MM.1S (cell line): Measurements from ENCODE around the gene LRRC27.

ENCODE experiments used
- DNase-seq: peaks from one replicate; pipeline ENCODE4 v3.0.0-alpha.2; 2015
- H2AFZ ChIP-seq: fragments of 300-600 bp; sonication (generic); 2 replicates; pipeline ENCODE4 v1.6.0; 2016; ENCODE audit warnings: antibody characterized with exemption, low read length
- H3F3A ChIP-seq: fragments of 300-600 bp; sonication (generic); 2 replicates; pipeline ENCODE4 v1.6.1; 2016; ENCODE audit warnings: mild to moderate bottlenecking, antibody characterized with exemption, low read length, moderate library complexity, mixed read lengths; ENCODE audit not compliant: insufficient read depth
- H3K27ac ChIP-seq: fragments of 300-600 bp; sonication (generic); 2 replicates; pipeline ENCODE4 v1.5.1; 2016; ENCODE audit warnings: mild to moderate bottlenecking, low read length
- H3K27me3 ChIP-seq: fragments of 300-600 bp; sonication (generic); replicated peaks from 2 replicates; pipeline ENCODE4 v1.6.0; 2016; ENCODE audit warnings: low read length; ENCODE audit not compliant: insufficient read depth
- H3K36me3 ChIP-seq: fragments of 300-600 bp; sonication (generic); replicated peaks from 2 replicates; pipeline ENCODE4 v1.6.1; 2016; ENCODE audit warnings: mild to moderate bottlenecking, low read length, mixed read lengths; ENCODE audit not compliant: insufficient read depth
- H3K4me1 ChIP-seq: fragments of 300-600 bp; sonication (generic); 2 replicates; pipeline ENCODE4 v1.6.1; 2016; ENCODE audit warnings: low read length, mixed read lengths
- H3K4me2 ChIP-seq: fragments of 300-600 bp; sonication (generic); 2 replicates; pipeline ENCODE4 v1.6.0; 2016; ENCODE audit warnings: low read depth, low read length
- H3K4me3 ChIP-seq: fragments of 300-600 bp; sonication (generic); 2 replicates; pipeline ENCODE4 v1.5.1; 2016; ENCODE audit warnings: low read length, mixed read lengths
- H3K79me2 ChIP-seq: fragments of 300-600 bp; sonication (generic); 2 replicates; pipeline ENCODE4 v1.6.1; 2016; ENCODE audit warnings: mixed run types, low read length, mixed read lengths
- H3K9ac ChIP-seq: fragments of 300-600 bp; sonication (generic); 2 replicates; pipeline ENCODE4 v1.6.1; 2016; ENCODE audit warnings: low read length, mixed read lengths
- H3K9me2 ChIP-seq: fragments of 300-600 bp; sonication (generic); replicated peaks from 2 replicates; pipeline ENCODE4 v1.6.1; 2016; ENCODE audit warnings: mild to moderate bottlenecking, low read length, mixed read lengths; ENCODE audit not compliant: insufficient read depth
- H3K9me3 ChIP-seq: fragments of 300-600 bp; sonication (generic); replicated peaks from 2 replicates; pipeline ENCODE4 v1.6.1; 2016; ENCODE audit warnings: mild to moderate bottlenecking, low read length, mixed read lengths; ENCODE audit not compliant: insufficient read depth
- H4K20me1 ChIP-seq: fragments of 300-600 bp; sonication (generic); 2 replicates; pipeline ENCODE4 v1.6.1; 2016; ENCODE audit warnings: mild to moderate bottlenecking, low read length, moderate library complexity, mixed read lengths; ENCODE audit not compliant: insufficient read depth
- EZH2 ChIP-seq: fragments of 300-600 bp; sonication (generic); optimal IDR thresholded peaks from 2 replicates; pipeline ENCODE3; 2017; ENCODE audit warnings: low read depth, mild to moderate bottlenecking, antibody characterized with exemption, low read length, mixed read lengths
- EZH2phosphoT487 ChIP-seq: fragments of 300-600 bp; sonication (generic); IDR thresholded peaks from 2 replicates; pipeline ENCODE4 v1.6.1; 2018; ENCODE audit warnings: antibody characterized with exemption, low read length
- TF ChIP-seq, protein P1 (sequence below): fragments of 300-600 bp; sonication (generic); IDR thresholded peaks from 2 replicates; pipeline ENCODE4 v1.5.1; 2016; ENCODE audit warnings: antibody characterized with exemption, low read length, mixed read lengths

The LRRC27 gene

DNA sequence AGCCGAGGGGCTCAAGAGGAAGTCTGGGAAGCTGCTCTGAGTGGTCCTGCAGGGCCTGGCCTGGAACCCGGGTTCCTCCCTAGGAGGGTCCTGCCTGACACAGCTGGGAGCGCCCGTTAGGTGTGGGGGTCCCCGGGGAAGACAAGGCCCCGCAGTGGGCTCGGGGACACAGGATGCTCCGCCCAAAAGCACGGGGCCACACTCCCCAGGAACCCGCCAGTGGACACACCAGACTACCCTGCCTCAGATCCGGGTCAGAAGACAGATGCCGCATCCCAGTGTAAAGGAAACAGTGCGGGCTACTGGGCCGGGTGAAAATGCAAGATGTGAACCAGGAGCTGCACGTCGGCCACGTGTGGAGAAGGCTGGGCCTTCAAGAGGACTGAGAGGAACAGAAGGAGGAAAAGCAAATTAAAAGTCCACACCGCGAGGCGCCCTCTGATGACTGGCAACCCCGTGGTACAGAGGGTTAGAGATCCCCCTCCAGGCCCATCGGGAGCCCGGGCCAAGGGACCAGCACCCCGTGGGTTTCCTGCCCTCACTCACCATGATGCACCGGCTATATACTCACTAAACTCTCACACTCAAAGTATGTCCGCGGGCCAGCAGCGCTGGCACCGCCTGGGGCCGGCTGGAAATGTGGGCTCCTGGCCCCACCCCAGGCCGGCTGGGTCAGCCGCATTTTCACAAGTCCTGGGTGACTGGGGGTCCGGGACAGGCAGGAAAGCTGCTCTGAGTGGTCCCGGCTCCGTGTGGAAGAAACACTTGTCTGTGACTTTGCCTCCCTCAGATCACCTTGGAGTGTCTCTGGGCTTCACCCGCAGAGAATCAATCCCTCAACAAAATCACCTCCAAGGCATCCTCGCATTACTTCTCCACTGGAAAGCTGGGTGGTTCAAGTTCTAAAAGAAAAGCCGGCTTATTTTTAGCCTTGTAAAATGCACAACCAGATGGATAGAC lies 30.3 kb upstream of the LRRC27 start:
- Histone ChIP-seq H3F3A (peaks cover 19% of the 10 kb centered on the region), H3K79me2 (peaks cover 86% of the 10 kb centered on the region), H3K4me3 (no peak overlapping the region), H3K27me3 (no peaks in the 10 kb centered on the region), H3K9me2 (no peaks in the 10 kb centered on the region), H2AFZ (no peak overlapping the region), H3K27ac (no peak overlapping the region), H3K4me1 (peaks cover 23% of the 10 kb centered on the region), H3K9me3 (no peaks in the 10 kb centered on the region), H3K9ac (no peak overlapping the region), H3K36me3 (no peaks in the 10 kb centered on the region), H3K4me2 (no peak overlapping the region), H4K20me1 (no peaks in the 10 kb centered on the region)
- no peak for DNase-seq
- TF ChIP-seq, protein P1, sequence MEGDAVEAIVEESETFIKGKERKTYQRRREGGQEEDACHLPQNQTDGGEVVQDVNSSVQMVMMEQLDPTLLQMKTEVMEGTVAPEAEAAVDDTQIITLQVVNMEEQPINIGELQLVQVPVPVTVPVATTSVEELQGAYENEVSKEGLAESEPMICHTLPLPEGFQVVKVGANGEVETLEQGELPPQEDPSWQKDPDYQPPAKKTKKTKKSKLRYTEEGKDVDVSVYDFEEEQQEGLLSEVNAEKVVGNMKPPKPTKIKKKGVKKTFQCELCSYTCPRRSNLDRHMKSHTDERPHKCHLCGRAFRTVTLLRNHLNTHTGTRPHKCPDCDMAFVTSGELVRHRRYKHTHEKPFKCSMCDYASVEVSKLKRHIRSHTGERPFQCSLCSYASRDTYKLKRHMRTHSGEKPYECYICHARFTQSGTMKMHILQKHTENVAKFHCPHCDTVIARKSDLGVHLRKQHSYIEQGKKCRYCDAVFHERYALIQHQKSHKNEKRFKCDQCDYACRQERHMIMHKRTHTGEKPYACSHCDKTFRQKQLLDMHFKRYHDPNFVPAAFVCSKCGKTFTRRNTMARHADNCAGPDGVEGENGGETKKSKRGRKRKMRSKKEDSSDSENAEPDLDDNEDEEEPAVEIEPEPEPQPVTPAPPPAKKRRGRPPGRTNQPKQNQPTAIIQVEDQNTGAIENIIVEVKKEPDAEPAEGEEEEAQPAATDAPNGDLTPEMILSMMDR = no peak
- TF ChIP-seq EZH2phosphoT487 (no peak), EZH2 (no peak)

DNA sequence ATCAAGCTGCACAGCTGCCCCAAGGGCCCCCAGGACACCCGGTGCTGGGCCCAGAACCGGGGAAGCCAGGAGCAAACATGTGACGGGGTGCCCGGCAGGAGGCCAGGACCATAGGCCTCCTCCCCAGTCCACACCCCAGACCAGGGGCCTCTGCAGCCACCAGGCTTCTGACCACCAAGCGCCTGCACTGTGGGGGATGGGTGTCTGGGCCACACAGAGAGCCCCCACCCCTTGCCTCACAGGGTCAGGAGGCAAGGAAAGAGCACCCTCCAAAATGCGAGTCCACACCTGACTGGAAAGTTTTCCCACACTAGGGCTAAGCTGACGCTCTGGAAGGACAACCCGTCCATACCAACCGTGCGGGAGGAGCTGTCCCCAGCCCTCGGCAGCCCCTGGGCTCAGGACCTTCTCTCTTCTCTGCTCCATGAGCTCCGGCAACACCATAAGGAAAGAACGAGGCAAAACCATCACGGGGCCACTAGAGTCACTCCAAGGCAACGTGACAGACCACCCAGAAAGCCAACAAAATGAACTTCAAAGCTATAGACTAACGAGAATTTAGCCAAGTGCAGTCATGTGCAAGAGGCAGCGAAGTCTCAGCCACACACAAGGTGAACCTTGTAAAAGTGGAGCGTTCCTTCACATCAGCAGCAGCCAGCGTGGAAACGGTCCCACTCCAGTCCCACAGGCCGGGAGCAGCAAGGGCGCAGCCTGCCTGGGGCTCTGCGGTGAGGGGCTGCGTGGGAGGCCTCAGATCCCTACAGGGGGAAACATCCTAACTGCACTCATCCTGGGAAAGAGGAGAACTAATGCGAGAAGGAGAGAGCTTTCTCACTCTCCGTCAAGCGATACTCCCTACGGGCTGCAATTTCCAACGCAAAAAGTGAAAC lies 29.3 kb upstream of the LRRC27 start:
- Histone ChIP-seq H3K4me2 (peak overlapping the region; percentile 79), H2AFZ (no peak overlapping the region), H3K9ac (no peak overlapping the region; the same call in 1 of the 2 replicates), H3K36me3 (no peaks in the 10 kb centered on the region), H3F3A (peaks cover 19% of the 10 kb centered on the region), H3K4me1 (peaks cover 23% of the 10 kb centered on the region), H3K9me3 (no peaks in the 10 kb centered on the region), H3K79me2 (peaks cover 84% of the 10 kb centered on the region), H3K9me2 (no peaks in the 10 kb centered on the region), H4K20me1 (no peaks in the 10 kb centered on the region), H3K27me3 (no peaks in the 10 kb centered on the region), H3K27ac (peak overlapping the region; percentile 85; the same call in 1 of the 2 replicates), H3K4me3 (peak overlapping the region; percentile 55; the same call in 1 of the 2 replicates)
- TF ChIP-seq, protein P1 = no peak
- no peak for TF ChIP-seq EZH2
- no peak for TF ChIP-seq EZH2phosphoT487
- DNase-seq = no peak

DNA sequence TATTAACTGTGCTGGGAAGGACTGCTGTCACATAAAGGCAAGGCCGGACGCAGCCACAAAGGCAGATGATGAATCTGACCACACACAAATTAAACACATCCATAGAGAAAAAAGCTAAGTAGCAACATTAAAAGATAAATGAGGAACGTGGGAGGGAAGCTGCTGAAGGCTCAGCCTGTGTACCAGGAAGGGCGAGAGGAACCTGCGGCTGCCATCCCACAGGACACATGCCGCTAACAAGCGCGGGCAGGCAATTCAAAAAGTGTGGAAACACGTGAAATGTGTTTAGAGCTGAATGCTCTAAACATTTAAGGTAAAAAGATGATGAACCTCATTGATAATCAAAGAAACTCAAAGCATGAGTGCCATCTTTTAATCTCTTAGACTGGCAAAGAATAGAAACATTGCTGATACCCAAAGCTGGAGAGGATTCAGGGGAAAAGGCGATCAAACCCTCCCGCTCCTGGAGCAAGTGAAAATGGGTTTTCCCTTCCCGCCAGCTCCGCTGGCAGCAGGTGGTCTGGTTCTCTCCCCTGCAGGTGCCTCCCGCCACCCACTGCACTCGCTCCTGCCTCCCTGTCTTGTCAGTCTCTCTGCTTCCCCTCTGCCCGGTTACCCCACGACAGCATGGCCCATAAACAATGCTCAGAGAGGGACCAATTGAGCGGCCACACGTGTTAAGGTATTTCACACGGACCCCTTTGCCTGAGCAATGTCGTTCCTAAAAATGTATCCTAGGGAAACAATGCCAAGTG lies 28.5 kb upstream of the LRRC27 start:
- Histone ChIP-seq H3K9ac (peak overlapping the region; percentile 38), H3K36me3 (no peaks in the 10 kb centered on the region), H3K79me2 (peaks cover 75% of the 10 kb centered on the region), H3K27me3 (no peaks in the 10 kb centered on the region), H3F3A (peaks cover 19% of the 10 kb centered on the region), H4K20me1 (no peaks in the 10 kb centered on the region), H2AFZ (peak overlapping the region; percentile 25; the same call in 1 of the 2 replicates), H3K4me2 (peak overlapping the region; percentile 79), H3K4me1 (peaks cover 23% of the 10 kb centered on the region), H3K9me3 (no peaks in the 10 kb centered on the region), H3K27ac (peak overlapping the region; percentile 85), H3K9me2 (no peaks in the 10 kb centered on the region), H3K4me3 (peak overlapping the region; percentile 55)
- DNase-seq = peak; percentile 32
- TF ChIP-seq, protein P1 = no peak
- TF ChIP-seq EZH2 = no peak
- no peak for TF ChIP-seq EZH2phosphoT487
